Measurements from ENCODE around the gene PDE4B. TPM values are rescaled to one million over a fixed set of nuclear protein-coding genes. Genes with fewer than 3 reads are reported as not detected.

The PDE4B gene
- total and polyA plus RNA-seq, 11 donors = 1.4 to 71.9 (median 16.2) TPM

DNA sequence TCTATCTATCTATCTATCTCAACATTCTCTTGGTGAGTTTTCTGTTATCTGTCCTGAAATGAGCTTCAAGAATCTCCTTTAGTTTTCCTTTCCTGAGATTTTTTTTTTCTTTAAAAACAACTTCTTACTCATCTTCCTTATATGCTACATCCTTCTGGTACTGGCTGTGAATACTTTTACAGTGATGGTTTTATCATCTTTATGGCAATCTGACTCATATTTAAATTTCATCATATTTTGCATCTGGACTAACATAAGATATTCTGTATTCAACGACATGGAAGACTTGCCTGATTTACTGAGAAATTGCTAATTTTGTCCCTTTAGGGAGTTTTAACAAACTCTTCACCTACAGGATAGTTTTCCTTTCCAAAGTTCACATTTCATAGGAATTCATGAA lies 33.0 kb downstream of the PDE4B start:
- TF ChIP-seq, protein P1, sequence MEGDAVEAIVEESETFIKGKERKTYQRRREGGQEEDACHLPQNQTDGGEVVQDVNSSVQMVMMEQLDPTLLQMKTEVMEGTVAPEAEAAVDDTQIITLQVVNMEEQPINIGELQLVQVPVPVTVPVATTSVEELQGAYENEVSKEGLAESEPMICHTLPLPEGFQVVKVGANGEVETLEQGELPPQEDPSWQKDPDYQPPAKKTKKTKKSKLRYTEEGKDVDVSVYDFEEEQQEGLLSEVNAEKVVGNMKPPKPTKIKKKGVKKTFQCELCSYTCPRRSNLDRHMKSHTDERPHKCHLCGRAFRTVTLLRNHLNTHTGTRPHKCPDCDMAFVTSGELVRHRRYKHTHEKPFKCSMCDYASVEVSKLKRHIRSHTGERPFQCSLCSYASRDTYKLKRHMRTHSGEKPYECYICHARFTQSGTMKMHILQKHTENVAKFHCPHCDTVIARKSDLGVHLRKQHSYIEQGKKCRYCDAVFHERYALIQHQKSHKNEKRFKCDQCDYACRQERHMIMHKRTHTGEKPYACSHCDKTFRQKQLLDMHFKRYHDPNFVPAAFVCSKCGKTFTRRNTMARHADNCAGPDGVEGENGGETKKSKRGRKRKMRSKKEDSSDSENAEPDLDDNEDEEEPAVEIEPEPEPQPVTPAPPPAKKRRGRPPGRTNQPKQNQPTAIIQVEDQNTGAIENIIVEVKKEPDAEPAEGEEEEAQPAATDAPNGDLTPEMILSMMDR (IDR thresholded peaks at IDR 0.05) = no peak
- TF ChIP-seq POLR2A (IDR thresholded peaks at IDR 0.05) = no peak
- Histone ChIP-seq H3K36me3 (no peaks in the 10 kb centered on the region), H3K27ac (no peak overlapping the region), H3K9me3 (peaks cover 0 to 3% (median 0%) of the 10 kb centered on the region in 12 donors), H3K4me3 (no peak overlapping the region), H3K27me3 (no peaks in the 10 kb centered on the region), H3K4me1 (peaks cover 0 to 13% (median 0%) of the 10 kb centered on the region in 12 donors)
- intact Hi-C loops (cut with DNase I) = no loop called here
- 78 to 86% (median 81%) methylated on average over 1 of the region's 1 CpG for WGBS, 4 donors
- ATAC-seq (no peak), DNase-seq (no peak)

DNA sequence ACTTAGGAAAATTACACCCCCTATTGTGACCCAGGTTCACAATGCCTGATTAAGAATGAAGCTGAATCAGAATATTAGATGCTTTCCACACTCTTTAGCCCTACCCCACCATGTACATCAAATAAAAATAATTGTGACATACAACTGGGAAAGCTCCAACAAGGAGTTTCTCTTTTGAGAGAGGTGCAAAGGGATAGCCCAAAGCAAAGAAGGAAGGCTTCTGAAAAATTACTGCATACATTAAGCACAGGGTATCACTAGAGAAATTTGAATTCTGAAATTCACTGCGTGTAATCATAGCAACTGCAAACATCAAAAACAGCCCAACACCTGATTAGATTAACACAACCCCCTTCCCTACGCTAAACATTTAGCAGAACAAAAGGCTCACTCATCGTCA lies 34.1 kb downstream of the PDE4B start:
- Histone ChIP-seq H3K4me1 (peaks cover 0 to 3% (median 0%) of the 10 kb centered on the region in 12 donors), H3K27me3 (no peaks in the 10 kb centered on the region), H3K4me3 (no peak overlapping the region), H3K36me3 (no peaks in the 10 kb centered on the region), H3K27ac (no peak overlapping the region), H3K9me3 (peaks cover 0 to 3% (median 0%) of the 10 kb centered on the region in 12 donors)
- intact Hi-C loops (cut with DNase I) = no loop called here
- ATAC-seq (no peak), DNase-seq (no peak)
- 39 to 51% (median 44%) methylated on average over 3 of the region's 3 CpGs for WGBS, 4 donors
- no peak for TF ChIP-seq POLR2A (IDR thresholded peaks at IDR 0.05)
- TF ChIP-seq, protein P1 (IDR thresholded peaks at IDR 0.05) = no peak

DNA sequence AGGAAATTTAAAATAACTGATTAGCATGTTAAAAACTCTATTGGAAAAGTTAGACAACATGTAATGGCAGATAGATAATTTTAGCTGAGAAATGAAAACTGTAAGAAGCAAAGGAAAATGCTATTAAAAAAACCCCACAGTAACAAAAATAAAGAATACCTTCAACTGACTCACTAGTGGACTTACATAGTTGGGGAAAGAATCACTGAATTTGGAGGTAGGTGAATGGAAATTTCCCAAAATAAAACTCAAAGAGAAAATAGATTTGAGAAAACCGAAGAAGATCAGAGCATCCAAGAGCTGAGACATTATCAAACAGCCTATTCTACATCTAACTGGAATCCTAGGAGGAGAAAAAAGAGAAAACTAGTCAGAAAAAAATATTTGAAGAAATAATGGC lies 34.7 kb downstream of the PDE4B start:
- H3K4me3 ChIP-seq = no peak overlapping the region
- no peak overlapping the region for H3K27ac ChIP-seq
- peaks cover 0 to 3% (median 0%) of the 10 kb centered on the region in 12 donors for H3K9me3 ChIP-seq
- H3K27me3 ChIP-seq = no peaks in the 10 kb centered on the region
- TF ChIP-seq POLR2A (IDR thresholded peaks at IDR 0.05) = no peak
- TF ChIP-seq, protein P1 (IDR thresholded peaks at IDR 0.05) = no peak
- WGBS, 4 donors = 74 to 88% (median 84%) methylated on average over 1 of the region's 1 CpG
- ATAC-seq (no peak), DNase-seq (no peak)
- no peaks in the 10 kb centered on the region for H3K4me1 ChIP-seq
- H3K36me3 ChIP-seq = no peaks in the 10 kb centered on the region
- intact Hi-C loops (cut with DNase I) = no loop called here

DNA sequence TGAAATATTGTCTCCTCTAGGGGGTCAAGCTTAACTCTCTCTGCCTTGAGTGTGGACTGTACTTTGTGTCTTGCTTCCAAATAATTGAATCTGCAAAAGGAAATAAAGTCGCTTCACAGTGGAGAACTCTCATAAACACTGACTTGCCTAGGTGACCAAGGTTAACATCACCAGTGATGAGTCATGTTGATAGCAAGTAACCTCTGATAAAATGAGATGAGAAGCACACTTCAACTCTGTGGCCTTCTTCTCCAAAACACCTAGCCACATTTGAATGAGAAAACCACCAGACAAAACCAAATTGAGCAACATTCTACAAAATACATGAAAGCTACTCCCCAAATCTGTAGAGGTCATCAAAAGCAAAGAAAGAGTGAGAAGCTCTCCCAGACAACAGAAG lies 37.6 kb downstream of the PDE4B start:
- ATAC-seq (no peak), DNase-seq (no peak)
- 88 to 95% (median 90%) methylated on average over 1 of the region's 1 CpG for WGBS, 4 donors
- Histone ChIP-seq H3K4me3 (no peak overlapping the region), H3K27ac (no peak overlapping the region), H3K27me3 (no peaks in the 10 kb centered on the region), H3K36me3 (no peaks in the 10 kb centered on the region), H3K4me1 (no peaks in the 10 kb centered on the region), H3K9me3 (no peaks in the 10 kb centered on the region)
- TF ChIP-seq POLR2A (IDR thresholded peaks at IDR 0.05) = no peak
- TF ChIP-seq, protein P1 (IDR thresholded peaks at IDR 0.05) = no peak
- intact Hi-C loops (cut with DNase I) = no loop called here

Data from heart left ventricle (tissue), 16 donors.